Psoas muscle (tissue), 8 donors: Measurements from ENCODE around the gene PLS3. TPM values are rescaled to one million over a fixed set of nuclear protein-coding genes. Genes with fewer than 3 reads are reported as not detected.

ENCODE experiments used
- ATAC-seq, 4 donors: fragments of 200-7000 bp; cut with Tn5 transposase; one replicate each; pipeline ENCODE4 v1.9.1; 2020; ENCODE audit warnings: moderate library complexity in 3 of 4, mild to moderate bottlenecking in 2 of 4
- DNase-seq, 2 donors: peaks; one replicate each; pipeline ENCODE4 v3.0.0-alpha.2; 2020
- H3K27ac ChIP-seq: fragments of 200-600 bp; one replicate; pipeline ENCODE4 v1.8.0; 2022
- H3K27me3 ChIP-seq, 3 donors: fragments of 200-600 bp in 1 of 3; one replicate each; pipeline versions ENCODE4 v1.6.1 to v1.8.0; 2013 to 2022; ENCODE audit warnings: low read length in 2 of 3, mild to moderate bottlenecking in 2 of 3, moderate library complexity in 1 of 3; ENCODE audit not compliant: insufficient read depth in 3 of 3
- H3K36me3 ChIP-seq, 2 donors: fragments of 200-600 bp in 1 of 2; one replicate each; pipeline versions ENCODE4 v1.6.1 to v1.8.0; 2013 to 2022; ENCODE audit warnings: low read depth in 1 of 2, mild to moderate bottlenecking in 1 of 2, moderate library complexity in 1 of 2; ENCODE audit not compliant: insufficient read depth in 1 of 2
- H3K4me1 ChIP-seq: fragments of 200-600 bp; one replicate; pipeline ENCODE4 v1.8.0; 2022
- H3K4me3 ChIP-seq: fragments of 200-600 bp; one replicate; pipeline ENCODE4 v1.8.0; 2022; ENCODE audit warnings: mild to moderate bottlenecking
- H3K9me3 ChIP-seq: fragments of 200-600 bp; one replicate; pipeline ENCODE4 v1.8.0; 2022
- CTCF ChIP-seq: fragments of 200-600 bp; IDR thresholded peaks from one replicate; pipeline ENCODE4 v1.8.0; 2022; ENCODE audit warnings: antibody characterized with exemption
- WGBS, 3 donors: extraction: QIAGEN DNeasy Blood & Tissue Kit; methylation state at CpG; one replicate each; pipeline versions ENCODE4 v1.1.6 to v1.1.7; 2013; 5-methylcytosine and 5-hydroxymethylcytosine counted together
- intact Hi-C, 2 donors: fragments of 100-400 bp; cut with DNase I; formaldehyde crosslinking; loops; one replicate each; pipeline versions ENCODE4 v1.11.0 to v1.14.2; 2022
- polyA plus RNA-seq, 3 donors: library from polyadenylated mRNA; stranded (reverse); fragments of 200-250 nt; gene quantifications; one replicate each; pipeline ENCODE4 v1.2.3, GENCODE V29; 2013
- total RNA-seq, 4 donors: library from RNA; stranded (reverse); fragmentation: NEBNext Ultra II Directional in 2 of 4; extraction: Animal tissue kit (Norgen Biotek cat#: 25700) in 2 of 4; gene quantifications; one replicate each; pipeline versions ENCODE4 v1.2.1 to v1.2.4, GENCODE V29; 2021 to 2023
- donor health status: healthy with polysubstance abuse.
- donor health status: DM: no; HTN: no; CAD: no; lungs with moderate emphysema.
- donor health status: Bipolar disorder and iron deficiency.
- donor health status: healthy.
- donor health status: DM: yes; HTN: yes; CAD: no.
- donor health status: DM: no; HTN: no; CAD: no.
- donor health status: DM: no; HTN: no; CAD: no.
- donor health status: DM: yes; HTN: yes; CAD: no.

The PLS3 gene
- total and polyA plus RNA-seq, 7 donors, result 12.9 to 31.3 (median 21.5) TPM

- DNase-seq (no peak), ATAC-seq (no peak)
- WGBS, 3 donors, result 71 to 84% (median 79%) methylated on average over 7 of the region's 7 CpGs
- intact Hi-C loops, result no loop called here
- Histone ChIP-seq H3K36me3 (no peaks in the 10 kb centered on the region), H3K27ac (no peak overlapping the region), H3K9me3 (no peaks in the 10 kb centered on the region), H3K4me1 (no peaks in the 10 kb centered on the region), H3K4me3 (no peak overlapping the region), H3K27me3 (peaks cover 0 to 21% (median 0%) of the 10 kb centered on the region in 3 donors)
- no peak for TF ChIP-seq CTCF
Measured at GRCh38 chrX:115525486-115525885, 35.5 kb upstream of the PLS3 start.

GRCh38 chrX:115531818-115532403 is 29.1 kb upstream of the PLS3 start:
- WGBS, 3 donors, result 68 to 83% (median 80%) methylated on average over 4 of the region's 4 CpGs

GRCh38 chrX:115533485-115533884 is 27.5 kb upstream of the PLS3 start:
- 45 to 68% (median 65%) methylated on average over 1 of the region's 1 CpG for WGBS, 3 donors

More at GRCh38 chrX:115531818-115532403, 29.1 kb upstream of the PLS3 start:
- ATAC-seq (no peak), DNase-seq (no peak)
- no peak for TF ChIP-seq CTCF
- Histone ChIP-seq H3K4me3 (no peak overlapping the region), H3K27me3 (peaks cover 0 to 34% (median 0%) of the 10 kb centered on the region in 3 donors), H3K9me3 (no peaks in the 10 kb centered on the region), H3K36me3 (no peaks in the 10 kb centered on the region), H3K4me1 (no peaks in the 10 kb centered on the region), H3K27ac (no peak overlapping the region)
- intact Hi-C loops, result no loop called here

GRCh38 chrX:115534383-115534782 is 26.6 kb upstream of the PLS3 start:
- intact Hi-C loops, result no loop called here
- Histone ChIP-seq H3K36me3 (no peaks in the 10 kb centered on the region), H3K9me3 (no peaks in the 10 kb centered on the region), H3K27ac (no peak overlapping the region), H3K4me1 (no peaks in the 10 kb centered on the region), H3K4me3 (no peak overlapping the region), H3K27me3 (peaks cover 0 to 23% (median 0%) of the 10 kb centered on the region in 3 donors)
- no peak for TF ChIP-seq CTCF
- 80 to 96% (median 91%) methylated on average over 1 of the region's 1 CpG for WGBS, 3 donors
- no peak for DNase-seq
- ATAC-seq, result no peak

More at GRCh38 chrX:115533485-115533884, 27.5 kb upstream of the PLS3 start:
- H3K4me3 ChIP-seq, result no peak overlapping the region
- DNase-seq (no peak), ATAC-seq (no peak)
- H3K9me3 ChIP-seq, result no peaks in the 10 kb centered on the region
- H3K27ac ChIP-seq, result no peak overlapping the region
- no peaks in the 10 kb centered on the region for H3K4me1 ChIP-seq
- intact Hi-C loops, result no loop called here
- peaks cover 0 to 27% (median 0%) of the 10 kb centered on the region in 3 donors for H3K27me3 ChIP-seq
- no peak for TF ChIP-seq CTCF
- H3K36me3 ChIP-seq, result no peaks in the 10 kb centered on the region

- Histone ChIP-seq H3K27me3 (peaks cover 0 to 19% (median 0%) of the 10 kb centered on the region in 3 donors), H3K9me3 (no peaks in the 10 kb centered on the region), H3K4me3 (no peak overlapping the region), H3K36me3 (no peaks in the 10 kb centered on the region), H3K27ac (no peak overlapping the region), H3K4me1 (no peaks in the 10 kb centered on the region)
- intact Hi-C loops, result no loop called here
- no peak for ATAC-seq
- no peak for TF ChIP-seq CTCF
- DNase-seq, result no peak
Measured at GRCh38 chrX:115535421-115535820, 25.6 kb upstream of the PLS3 start.
